OCI-LY1 (cell line): ENCODE measurements around the gene ARHGEF4.

Experiments used
- H2AFZ ChIP-seq: fragments of 200-600 bp; sonication (generic), shearing (Covaris generic); 2 replicates; pipeline ENCODE4 v1.6.0; 2014; ENCODE audit warnings: antibody characterized with exemption, mild to moderate bottlenecking, low read length
- H3F3A ChIP-seq: fragments of 200-600 bp; sonication (generic), shearing (Covaris generic); 2 replicates; pipeline ENCODE4 v1.6.0; 2014; ENCODE audit warnings: mild to moderate bottlenecking, antibody characterized with exemption, low read length, moderate library complexity; ENCODE audit not compliant: insufficient read depth
- H3K27ac ChIP-seq: fragments of 200-600 bp; sonication (generic); 2 replicates; pipeline ENCODE4 v1.5.1; 2014; ENCODE audit warnings: low read length, mixed run types, mild to moderate bottlenecking, low read depth; ENCODE audit not compliant: poor library complexity, severe bottlenecking
- H3K27me3 ChIP-seq: fragments of 200-600 bp; sonication (generic); 2 replicates; pipeline ENCODE4 v1.6.0; 2014; ENCODE audit warnings: antibody characterized with exemption, mild to moderate bottlenecking, low read length, moderate library complexity; ENCODE audit not compliant: insufficient read depth
- H3K36me3 ChIP-seq: fragments of 200-600 bp; sonication (generic); 2 replicates; pipeline ENCODE4 v1.6.1; 2014; ENCODE audit warnings: mild to moderate bottlenecking, antibody characterized with exemption, low read length, moderate library complexity, mixed read lengths; ENCODE audit not compliant: insufficient read depth
- H3K4me1 ChIP-seq: fragments of 200-600 bp; sonication (generic); 2 replicates; pipeline ENCODE4 v1.5.1; 2014; ENCODE audit warnings: mild to moderate bottlenecking, low read length, moderate library complexity; ENCODE audit not compliant: insufficient read depth, severe bottlenecking
- H3K4me2 ChIP-seq: fragments of 200-600 bp; sonication (generic), shearing (Covaris generic); 2 replicates; pipeline ENCODE4 v1.6.1; 2014; ENCODE audit warnings: low read length
- H3K4me3 ChIP-seq: fragments of 200-600 bp; sonication (generic); 2 replicates; pipeline ENCODE4 v1.5.1; 2014; ENCODE audit warnings: low read length, low read depth, mild to moderate bottlenecking, mixed read lengths; ENCODE audit not compliant: poor library complexity, severe bottlenecking
- H3K79me2 ChIP-seq: fragments of 200-600 bp; shearing (Covaris generic); 2 replicates; pipeline ENCODE4 v1.6.1; 2016; ENCODE audit warnings: mixed run types, low read length, mixed read lengths; ENCODE audit not compliant: insufficient read depth
- H3K9ac ChIP-seq: fragments of 200-600 bp; sonication (generic), shearing (Covaris generic); 2 replicates; pipeline ENCODE4 v1.6.1; 2014; ENCODE audit warnings: mild to moderate bottlenecking, low read length, mixed read lengths
- H3K9me2 ChIP-seq: fragments of 200-600 bp; sonication (generic), shearing (Covaris generic); 2 replicates; pipeline ENCODE4 v1.6.1; 2014; ENCODE audit warnings: low read depth, mild to moderate bottlenecking, low read length, mixed read lengths
- H3K9me3 ChIP-seq: fragments of 200-600 bp; shearing (Covaris generic); 2 replicates; pipeline ENCODE4 v1.6.1; 2014; ENCODE audit warnings: low read length, mixed read lengths
- H4K20me1 ChIP-seq: fragments of 200-600 bp; sonication (generic), shearing (Covaris generic); 2 replicates; pipeline ENCODE4 v1.6.0; 2016; ENCODE audit warnings: mild to moderate bottlenecking, low read length; ENCODE audit not compliant: insufficient read depth
- CTCF ChIP-seq: fragments of 200-600 bp; sonication (generic), shearing (Covaris generic); IDR thresholded peaks from 2 replicates; pipeline ENCODE4 v1.5.1; 2017; ENCODE audit warnings: mild to moderate bottlenecking, antibody characterized with exemption, low read length, moderate library complexity, mixed read lengths
- EZH2 ChIP-seq: fragments of 200-600 bp; sonication (generic), shearing (Covaris generic); IDR thresholded peaks from 2 replicates; pipeline ENCODE4 v1.8.0; 2017; ENCODE audit warnings: borderline replicate concordance, mixed run types, mild to moderate bottlenecking, antibody characterized with exemption, low read length, moderate library complexity, mixed read lengths

ARHGEF4 gene

GRCh38 chr2:130884013-130884412, 47.3 kb downstream of the ARHGEF4 start:
- no peak overlapping the region for H3K9ac ChIP-seq
- no peak overlapping the region for H3K4me2 ChIP-seq
- no peaks in the 10 kb centered on the region for H3F3A ChIP-seq
- no peak overlapping the region for H3K4me3 ChIP-seq
- H3K36me3 ChIP-seq, result no peaks in the 10 kb centered on the region
- H2AFZ ChIP-seq, result no peak overlapping the region
- H3K27me3 ChIP-seq, result no peaks in the 10 kb centered on the region
- H4K20me1 ChIP-seq, result no peaks in the 10 kb centered on the region
- H3K9me2 ChIP-seq, result no peaks in the 10 kb centered on the region
- no peaks in the 10 kb centered on the region for H3K79me2 ChIP-seq
- TF ChIP-seq EZH2, result no peak
- H3K27ac ChIP-seq, result no peak overlapping the region
- no peaks in the 10 kb centered on the region for H3K9me3 ChIP-seq
- no peaks in the 10 kb centered on the region for H3K4me1 ChIP-seq

- no peaks in the 10 kb centered on the region for H3K9me3 ChIP-seq
- H3K4me2 ChIP-seq, result no peak overlapping the region
- H3K4me3 ChIP-seq, result no peak overlapping the region
- no peaks in the 10 kb centered on the region for H3F3A ChIP-seq
- H3K36me3 ChIP-seq, result no peaks in the 10 kb centered on the region
- no peaks in the 10 kb centered on the region for H3K9me2 ChIP-seq
- H3K27ac ChIP-seq, result no peak overlapping the region
- H3K9ac ChIP-seq, result no peak overlapping the region
- TF ChIP-seq CTCF (no peak; the same call in 1 of the 2 replicates), EZH2 (no peak)
- no peaks in the 10 kb centered on the region for H4K20me1 ChIP-seq
- H3K4me1 ChIP-seq, result no peaks in the 10 kb centered on the region
- no peaks in the 10 kb centered on the region for H3K27me3 ChIP-seq
- no peak overlapping the region for H2AFZ ChIP-seq
- no peaks in the 10 kb centered on the region for H3K79me2 ChIP-seq
Observed at GRCh38 chr2:130884503-130884902, 47.8 kb downstream of the ARHGEF4 start.

- H3K4me1 ChIP-seq, result peaks cover 7% of the 10 kb centered on the region
- H2AFZ ChIP-seq, result no peak overlapping the region
Observed at GRCh38 chr2:130887643-130888042, 50.9 kb downstream of the ARHGEF4 start.

More at GRCh38 chr2:130887643-130888042, 50.9 kb downstream of the ARHGEF4 start:
- no peak overlapping the region for H3K4me3 ChIP-seq
- H4K20me1 ChIP-seq, result no peaks in the 10 kb centered on the region
- H3K4me2 ChIP-seq, result no peak overlapping the region
- no peaks in the 10 kb centered on the region for H3F3A ChIP-seq
- H3K27ac ChIP-seq, result no peak overlapping the region
- H3K36me3 ChIP-seq, result no peaks in the 10 kb centered on the region
- H3K79me2 ChIP-seq, result no peaks in the 10 kb centered on the region
- H3K9me3 ChIP-seq, result no peaks in the 10 kb centered on the region
- no peaks in the 10 kb centered on the region for H3K27me3 ChIP-seq
- H3K9me2 ChIP-seq, result no peaks in the 10 kb centered on the region
- TF ChIP-seq EZH2, result no peak
- TF ChIP-seq CTCF, result no peak
- H3K9ac ChIP-seq, result no peak overlapping the region
